ENCODE measurements around the gene LMAN1. TPM values are rescaled to one million over a fixed set of nuclear protein-coding genes. Genes with fewer than 3 reads are reported as not detected.

LMAN1 gene
- total and polyA plus RNA-seq, 10 of the 15 experiments (the other 5 are each of a cell fraction or from before 2014, with no cell fraction given) = 15.0 to 78.9 (median 67.5) TPM

DNA sequence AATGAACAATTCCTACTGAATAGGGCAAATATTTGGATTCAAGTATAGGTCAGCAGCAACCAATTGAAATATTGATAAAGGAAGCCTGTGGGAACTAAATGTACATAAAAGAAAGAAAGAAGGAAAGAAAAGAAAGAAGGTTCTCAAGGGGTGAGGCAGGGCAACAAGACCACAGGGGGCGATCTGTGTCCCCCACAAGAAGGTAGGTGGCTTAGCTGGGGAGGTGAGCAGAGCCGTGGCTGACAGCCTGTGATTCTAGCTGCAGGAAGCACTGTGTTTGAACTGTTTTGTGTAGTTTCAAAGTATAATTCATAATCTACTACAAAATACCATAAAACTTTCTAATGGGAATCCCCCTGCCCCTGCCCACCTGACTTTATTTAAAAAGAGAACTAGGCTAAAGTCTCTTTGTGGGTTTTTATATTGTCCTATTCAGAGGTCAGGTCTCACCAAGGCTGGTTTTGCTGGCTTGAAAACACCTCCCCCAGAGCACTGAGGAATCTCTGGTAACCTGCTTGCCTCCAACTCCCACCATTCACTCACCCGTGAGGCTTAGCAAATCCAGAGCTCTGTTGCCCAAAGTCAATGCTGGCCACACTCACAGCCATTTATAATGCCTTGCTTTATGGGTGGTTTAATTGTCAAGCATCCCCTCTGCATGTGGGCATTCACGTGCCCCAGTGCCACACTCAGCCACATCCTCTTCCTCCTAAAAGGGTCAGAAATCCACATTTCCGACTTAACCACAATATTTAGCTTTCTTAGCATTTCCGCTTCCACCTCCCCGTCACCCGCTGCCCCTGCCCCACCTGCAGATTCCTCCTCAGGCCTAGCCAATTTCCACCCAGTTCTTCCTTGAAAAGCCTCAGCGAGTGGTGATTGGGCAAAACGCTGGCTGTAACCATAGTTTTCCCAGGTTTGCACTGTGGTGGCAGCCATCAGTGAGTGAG lies 36.4 kb upstream of the LMAN1 start:
- intact Hi-C loops (cut with micrococcal nuclease; ENCODE audit: unreplicated experiment) (no loop called here), in situ Hi-C loops (cut with MboI) (no loop called here)
- Histone ChIP-seq H3K9ac (ENCODE audit: control insufficient read depth, insufficient read depth, low read length) (no peak overlapping the region), H3K9me3 (replicated peaks; ENCODE audit: control insufficient read depth, insufficient read depth, low read length) (no peaks in the 10 kb centered on the region), H3K4me1 (ENCODE audit: control insufficient read depth, insufficient read depth, low read length) (no peaks in the 10 kb centered on the region), H3K4me2 (ENCODE audit: control insufficient read depth, insufficient read depth) (no peak overlapping the region), H2AFZ (ENCODE audit: control insufficient read depth, low read depth, low read length) (no peak overlapping the region), H3K27ac (ENCODE audit: control insufficient read depth, insufficient read depth) (no peak overlapping the region), H3K36me3 (ENCODE audit: control insufficient read depth in 2 of 2, insufficient read depth in 2 of 2, low read length in 1 of 2) (no peaks in the 10 kb centered on the region), H3K27me3 (replicated peaks in 1 of 2; ENCODE audit: control insufficient read depth in 2 of 2, insufficient read depth in 2 of 2, low read length in 1 of 2) (no peaks in the 10 kb centered on the region), H3K4me3 (no peak overlapping the region), H3K79me2 (ENCODE audit: control insufficient read depth, insufficient read depth, low read length) (no peaks in the 10 kb centered on the region), H4K20me1 (ENCODE audit: control insufficient read depth, insufficient read depth) (no peaks in the 10 kb centered on the region)
- CTCF ChIA-PET = interaction anchor here (1.3 to 1.4 kb wide), 2 partner anchors 8 to 86 kb away, joined by 3 read pairs; no protein-coding TSS in a partner anchor
- RAD21 ChIA-PET (ENCODE audit: unreplicated experiment) = no interaction called here
- WGBS (ENCODE audit: insufficient coverage, insufficient replicate concordance, low lambda C conversion rate, missing lambda C conversion rate) = 14% methylated on average over 10 of the region's 10 CpGs
- ATAC-seq = no peak
- SMC1A ChIA-PET (ENCODE audit: uncharacterized antibody, unreplicated experiment) = no interaction called here
- no peak for TF ChIP-seq STAT1 (conservative IDR thresholded peaks at IDR 0.05)
- no peak for TF ChIP-seq ZNF384 (IDR thresholded peaks at IDR 0.05; ENCODE audit: borderline replicate concordance, low read depth, low read length)
- TF ChIP-seq NKRF (conservative IDR thresholded peaks at IDR 0.05) = no peak
- TF ChIP-seq TCF3 (IDR thresholded peaks at IDR 0.05; ENCODE audit: borderline replicate concordance, insufficient read depth, low read depth, low read length) = no peak
- no peak for TF ChIP-seq SKIL (IDR thresholded peaks at IDR 0.05; ENCODE audit: low read depth, poor library complexity, severe bottlenecking)
- TF ChIP-seq, protein P1, sequence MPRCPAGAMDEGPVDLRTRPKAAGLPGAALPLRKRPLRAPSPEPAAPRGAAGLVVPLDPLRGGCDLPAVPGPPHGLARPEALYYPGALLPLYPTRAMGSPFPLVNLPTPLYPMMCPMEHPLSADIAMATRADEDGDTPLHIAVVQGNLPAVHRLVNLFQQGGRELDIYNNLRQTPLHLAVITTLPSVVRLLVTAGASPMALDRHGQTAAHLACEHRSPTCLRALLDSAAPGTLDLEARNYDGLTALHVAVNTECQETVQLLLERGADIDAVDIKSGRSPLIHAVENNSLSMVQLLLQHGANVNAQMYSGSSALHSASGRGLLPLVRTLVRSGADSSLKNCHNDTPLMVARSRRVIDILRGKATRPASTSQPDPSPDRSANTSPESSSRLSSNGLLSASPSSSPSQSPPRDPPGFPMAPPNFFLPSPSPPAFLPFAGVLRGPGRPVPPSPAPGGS (IDR thresholded peaks at IDR 0.05; ENCODE audit: borderline replicate concordance, insufficient read depth, low read depth, low read length, poor library complexity, severe bottlenecking) = no peak
- TF ChIP-seq RAD21 (IDR thresholded peaks at IDR 0.05; ENCODE audit: insufficient read depth, low read depth, low read length) = no peak
- BruUV-seq (replicated peaks) = no TSS peak
- FAIRE-seq = no peak
- POLR2A ChIA-PET = no interaction called here
- DNase-seq (ENCODE audit: low read depth, low spot score) = no peak

Measured in GM12878 (cell line).